ENCODE data around the gene IFIT2.
A peak's percentile ranks its signal among the peaks of the same experiment; 100 is the strongest.

IFIT2 gene

DNA sequence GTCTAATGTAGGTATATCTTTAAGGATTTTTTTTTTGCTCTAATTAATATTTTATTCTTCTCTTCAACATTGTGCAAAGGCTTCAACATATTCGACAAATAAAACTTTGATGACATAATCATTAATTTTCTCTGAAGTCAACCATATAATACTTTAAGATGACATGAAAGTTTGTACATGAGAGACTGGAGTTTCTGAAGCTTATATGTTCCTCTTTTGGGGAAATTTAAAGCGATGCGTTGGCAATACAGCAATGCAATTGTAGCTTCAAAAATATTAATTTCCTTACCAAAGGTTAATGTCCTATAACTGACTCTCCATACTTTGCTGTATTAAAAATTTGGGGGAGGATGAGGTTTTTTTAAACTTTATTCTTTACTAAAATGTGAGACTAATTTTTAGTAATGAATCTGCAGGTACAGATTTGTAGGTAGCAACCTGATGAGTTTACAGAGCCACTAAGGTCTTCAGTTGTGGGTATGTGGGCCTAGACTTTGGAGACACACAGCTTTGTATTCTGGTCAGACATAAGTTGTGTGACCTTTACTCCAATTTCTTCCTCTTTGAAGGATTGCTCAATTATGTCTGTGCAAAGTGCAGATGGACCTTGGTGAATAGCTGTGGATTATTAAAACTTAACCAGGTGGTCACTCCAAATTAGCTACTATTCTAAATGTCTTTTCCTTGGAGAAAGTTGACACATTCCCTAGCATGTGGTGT, 32.3 kb upstream of the IFIT2 start:
- TF ChIP-seq EGR1 (IDR thresholded peaks at IDR 0.05) (no peak), CEBPB (IDR thresholded peaks at IDR 0.05) (peak; percentile 39; the same call in 1 of the 2 replicates), TAF1 (IDR thresholded peaks at IDR 0.05; ENCODE audit: low read depth) (no peak)

DNA sequence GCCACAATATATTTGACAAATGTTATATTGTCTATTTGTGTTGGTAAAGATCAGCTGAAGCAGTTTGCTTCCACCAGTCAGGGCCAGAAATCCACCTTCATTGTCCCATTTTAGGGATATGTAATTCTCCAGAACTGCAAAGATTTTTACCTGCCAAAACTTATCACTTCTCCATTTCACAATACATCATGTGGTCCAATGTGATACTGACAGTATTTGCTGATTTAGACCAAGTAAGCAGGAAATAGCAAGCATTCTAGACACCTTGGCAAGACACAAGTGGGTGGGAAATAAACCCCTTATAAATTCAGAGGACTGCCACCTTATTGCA, 31.7 kb upstream of the IFIT2 start:
- TF ChIP-seq EP300 (IDR thresholded peaks at IDR 0.05; ENCODE audit: borderline replicate concordance) (no peak), RAD21 (IDR thresholded peaks at IDR 0.05; ENCODE audit: low read depth) (no peak), FOXM1 (IDR thresholded peaks at IDR 0.05; ENCODE audit: borderline replicate concordance, low read depth) (no peak), ZBTB7A (IDR thresholded peaks at IDR 0.05; ENCODE audit: low read depth) (no peak), CREB1 (IDR thresholded peaks at IDR 0.05; ENCODE audit: low read depth) (no peak), TCF12 (IDR thresholded peaks at IDR 0.05; ENCODE audit: low read depth) (no peak), CEBPB (IDR thresholded peaks at IDR 0.05) (no peak)
- TF ChIP-seq, protein P1, sequence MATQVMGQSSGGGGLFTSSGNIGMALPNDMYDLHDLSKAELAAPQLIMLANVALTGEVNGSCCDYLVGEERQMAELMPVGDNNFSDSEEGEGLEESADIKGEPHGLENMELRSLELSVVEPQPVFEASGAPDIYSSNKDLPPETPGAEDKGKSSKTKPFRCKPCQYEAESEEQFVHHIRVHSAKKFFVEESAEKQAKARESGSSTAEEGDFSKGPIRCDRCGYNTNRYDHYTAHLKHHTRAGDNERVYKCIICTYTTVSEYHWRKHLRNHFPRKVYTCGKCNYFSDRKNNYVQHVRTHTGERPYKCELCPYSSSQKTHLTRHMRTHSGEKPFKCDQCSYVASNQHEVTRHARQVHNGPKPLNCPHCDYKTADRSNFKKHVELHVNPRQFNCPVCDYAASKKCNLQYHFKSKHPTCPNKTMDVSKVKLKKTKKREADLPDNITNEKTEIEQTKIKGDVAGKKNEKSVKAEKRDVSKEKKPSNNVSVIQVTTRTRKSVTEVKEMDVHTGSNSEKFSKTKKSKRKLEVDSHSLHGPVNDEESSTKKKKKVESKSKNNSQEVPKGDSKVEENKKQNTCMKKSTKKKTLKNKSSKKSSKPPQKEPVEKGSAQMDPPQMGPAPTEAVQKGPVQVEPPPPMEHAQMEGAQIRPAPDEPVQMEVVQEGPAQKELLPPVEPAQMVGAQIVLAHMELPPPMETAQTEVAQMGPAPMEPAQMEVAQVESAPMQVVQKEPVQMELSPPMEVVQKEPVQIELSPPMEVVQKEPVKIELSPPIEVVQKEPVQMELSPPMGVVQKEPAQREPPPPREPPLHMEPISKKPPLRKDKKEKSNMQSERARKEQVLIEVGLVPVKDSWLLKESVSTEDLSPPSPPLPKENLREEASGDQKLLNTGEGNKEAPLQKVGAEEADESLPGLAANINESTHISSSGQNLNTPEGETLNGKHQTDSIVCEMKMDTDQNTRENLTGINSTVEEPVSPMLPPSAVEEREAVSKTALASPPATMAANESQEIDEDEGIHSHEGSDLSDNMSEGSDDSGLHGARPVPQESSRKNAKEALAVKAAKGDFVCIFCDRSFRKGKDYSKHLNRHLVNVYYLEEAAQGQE (IDR thresholded peaks at IDR 0.05; ENCODE audit: low read depth) = no peak
- TF ChIP-seq, protein P2, sequence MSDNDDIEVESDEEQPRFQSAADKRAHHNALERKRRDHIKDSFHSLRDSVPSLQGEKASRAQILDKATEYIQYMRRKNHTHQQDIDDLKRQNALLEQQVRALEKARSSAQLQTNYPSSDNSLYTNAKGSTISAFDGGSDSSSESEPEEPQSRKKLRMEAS (IDR thresholded peaks at IDR 0.05) = no peak
- TF ChIP-seq, protein P3, sequence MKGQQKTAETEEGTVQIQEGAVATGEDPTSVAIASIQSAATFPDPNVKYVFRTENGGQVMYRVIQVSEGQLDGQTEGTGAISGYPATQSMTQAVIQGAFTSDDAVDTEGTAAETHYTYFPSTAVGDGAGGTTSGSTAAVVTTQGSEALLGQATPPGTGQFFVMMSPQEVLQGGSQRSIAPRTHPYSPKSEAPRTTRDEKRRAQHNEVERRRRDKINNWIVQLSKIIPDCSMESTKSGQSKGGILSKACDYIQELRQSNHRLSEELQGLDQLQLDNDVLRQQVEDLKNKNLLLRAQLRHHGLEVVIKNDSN (IDR thresholded peaks at IDR 0.05) = no peak

DNA sequence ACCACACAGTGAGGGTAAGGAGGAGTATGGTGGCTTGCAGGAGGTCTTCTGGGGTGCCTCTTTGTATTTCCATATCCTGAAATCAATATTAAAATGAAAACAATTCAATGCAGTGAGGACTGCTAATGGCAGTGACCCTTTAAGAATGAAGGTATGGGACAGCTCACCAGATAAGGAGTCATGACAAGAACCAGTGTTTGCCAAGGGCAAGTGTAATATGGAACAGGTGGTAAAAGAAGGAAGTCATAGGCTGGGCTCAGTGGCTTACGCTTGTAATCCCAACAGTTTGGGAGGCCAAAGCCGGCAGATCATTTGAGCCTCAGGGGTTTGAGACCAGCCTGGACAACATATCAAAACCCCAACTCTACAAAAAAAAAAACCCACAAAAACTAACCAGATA, 30.3 kb upstream of the IFIT2 start:
- no peak for TF ChIP-seq TEAD4 (IDR thresholded peaks at IDR 0.05)
- no peak for TF ChIP-seq ZBTB7A (IDR thresholded peaks at IDR 0.05; ENCODE audit: low read depth)
- TF ChIP-seq CEBPB (IDR thresholded peaks at IDR 0.05) = no peak
- no peak for TF ChIP-seq TAF1 (IDR thresholded peaks at IDR 0.05; ENCODE audit: low read depth)
- TF ChIP-seq CREB1 (IDR thresholded peaks at IDR 0.05; ENCODE audit: low read depth) = no peak
- no peak for TF ChIP-seq FOXM1 (IDR thresholded peaks at IDR 0.05; ENCODE audit: borderline replicate concordance, low read depth)
- no peak for TF ChIP-seq TCF12 (IDR thresholded peaks at IDR 0.05; ENCODE audit: low read depth)

DNA sequence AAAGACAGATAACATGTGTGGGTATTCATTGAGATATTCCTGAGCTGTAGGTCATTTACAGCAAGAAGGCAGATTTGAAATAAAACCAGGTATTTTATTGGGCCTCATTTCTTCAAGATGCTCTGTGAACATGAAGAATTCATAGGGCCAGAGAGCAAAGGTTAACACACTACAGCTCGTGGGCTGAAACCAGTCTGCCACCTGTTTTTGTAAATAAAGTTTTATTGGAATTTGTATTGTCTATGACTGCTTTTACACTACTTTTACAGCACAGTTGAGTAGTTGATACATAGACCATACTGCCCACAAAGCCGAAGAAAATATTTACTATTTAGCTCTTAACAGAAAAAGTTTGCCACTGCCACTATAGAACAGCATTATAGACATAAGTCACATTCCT, 28.2 kb upstream of the IFIT2 start:
- TF ChIP-seq, protein P3 (IDR thresholded peaks at IDR 0.05) = no peak

DNA sequence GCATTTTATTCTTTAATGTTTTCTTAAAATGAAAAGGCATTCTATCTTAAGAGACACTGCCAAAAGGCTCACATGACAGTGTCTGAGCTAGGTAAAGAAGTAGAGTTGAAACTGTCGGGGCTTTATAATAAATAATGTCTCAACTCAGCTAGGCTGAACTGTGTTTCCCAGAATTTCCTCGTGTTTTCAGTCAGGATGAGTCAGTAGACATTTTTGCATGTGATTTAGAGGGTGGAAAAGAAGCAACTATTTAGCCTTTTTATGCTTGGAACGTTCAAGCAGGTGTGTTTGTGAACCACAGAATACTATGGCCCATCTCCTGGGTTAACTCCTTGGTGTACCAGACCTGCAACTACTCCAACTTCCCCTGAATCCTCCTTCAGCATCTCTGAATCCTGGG, 26.9 kb upstream of the IFIT2 start:
- TF ChIP-seq EP300 (IDR thresholded peaks at IDR 0.05; ENCODE audit: borderline replicate concordance) (no peak), EGR1 (IDR thresholded peaks at IDR 0.05) (no peak), TAF1 (IDR thresholded peaks at IDR 0.05; ENCODE audit: low read depth) (no peak), NFIC (IDR thresholded peaks at IDR 0.05) (no peak), YY1 (IDR thresholded peaks at IDR 0.05; ENCODE audit: low read depth) (no peak), TEAD4 (IDR thresholded peaks at IDR 0.05) (no peak), RAD21 (IDR thresholded peaks at IDR 0.05; ENCODE audit: low read depth) (no peak), CREB1 (IDR thresholded peaks at IDR 0.05; ENCODE audit: low read depth) (no peak), CEBPB (IDR thresholded peaks at IDR 0.05) (no peak), FOXM1 (IDR thresholded peaks at IDR 0.05; ENCODE audit: borderline replicate concordance, low read depth) (no peak), ZBTB7A (IDR thresholded peaks at IDR 0.05; ENCODE audit: low read depth) (no peak), TCF12 (IDR thresholded peaks at IDR 0.05; ENCODE audit: low read depth) (no peak)
- TF ChIP-seq, protein P3 (IDR thresholded peaks at IDR 0.05) = no peak
- TF ChIP-seq, protein P1 (IDR thresholded peaks at IDR 0.05; ENCODE audit: low read depth) = no peak
- TF ChIP-seq, protein P2 (IDR thresholded peaks at IDR 0.05) = no peak

DNA sequence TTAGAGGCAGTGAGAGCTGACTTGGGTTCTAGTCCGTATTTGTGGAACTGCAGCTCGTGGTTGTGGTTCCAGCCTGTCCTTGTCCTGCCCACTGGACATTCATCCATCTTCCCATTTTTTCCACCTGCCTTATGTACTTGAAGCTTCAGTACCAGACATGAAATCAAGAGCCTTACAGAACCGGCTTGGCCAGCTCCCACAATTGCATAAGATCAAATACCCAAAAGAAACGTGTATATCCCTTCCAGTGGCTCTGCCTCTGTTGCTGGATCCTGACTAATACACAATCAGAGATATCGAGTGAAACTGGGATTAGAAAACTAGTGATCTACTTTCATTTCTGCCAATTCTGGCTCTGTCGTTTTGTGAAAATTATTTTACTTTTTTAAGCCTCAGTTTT, 26.5 kb upstream of the IFIT2 start:
- TF ChIP-seq EGR1 (IDR thresholded peaks at IDR 0.05) (no peak), FOXM1 (IDR thresholded peaks at IDR 0.05; ENCODE audit: borderline replicate concordance, low read depth) (0 out of 2 replicates have a peak, but pooled peaks have one; percentile 55), RAD21 (IDR thresholded peaks at IDR 0.05; ENCODE audit: low read depth) (no peak), TAF1 (IDR thresholded peaks at IDR 0.05; ENCODE audit: low read depth) (no peak), EP300 (IDR thresholded peaks at IDR 0.05; ENCODE audit: borderline replicate concordance) (peak; percentile 83; the same call in 1 of the 2 replicates), CEBPB (IDR thresholded peaks at IDR 0.05) (peak; percentile 98), NFIC (IDR thresholded peaks at IDR 0.05) (peak; percentile 69; the same call in 1 of the 2 replicates), TCF12 (IDR thresholded peaks at IDR 0.05; ENCODE audit: low read depth) (peak; percentile 77), YY1 (IDR thresholded peaks at IDR 0.05; ENCODE audit: low read depth) (peak; percentile 72; the same call in 1 of the 2 replicates), ZBTB7A (IDR thresholded peaks at IDR 0.05; ENCODE audit: low read depth) (no peak), TEAD4 (IDR thresholded peaks at IDR 0.05) (peak; percentile 76), CREB1 (IDR thresholded peaks at IDR 0.05; ENCODE audit: low read depth) (no peak)
- TF ChIP-seq, protein P1 (IDR thresholded peaks at IDR 0.05; ENCODE audit: low read depth) = no peak
- TF ChIP-seq, protein P2 (IDR thresholded peaks at IDR 0.05) = peak; percentile 90
- TF ChIP-seq, protein P3 (IDR thresholded peaks at IDR 0.05) = peak; percentile 31; the same call in 1 of the 2 replicates

All from Ishikawa (cell line).